Measurements from ENCODE around the gene MLLT3. TPM values are rescaled to one million over a fixed set of nuclear protein-coding genes. Genes with fewer than 3 reads are reported as not detected.

Gene MLLT3
- total RNA-seq, 1 donor, result 17.4 TPM

DNA sequence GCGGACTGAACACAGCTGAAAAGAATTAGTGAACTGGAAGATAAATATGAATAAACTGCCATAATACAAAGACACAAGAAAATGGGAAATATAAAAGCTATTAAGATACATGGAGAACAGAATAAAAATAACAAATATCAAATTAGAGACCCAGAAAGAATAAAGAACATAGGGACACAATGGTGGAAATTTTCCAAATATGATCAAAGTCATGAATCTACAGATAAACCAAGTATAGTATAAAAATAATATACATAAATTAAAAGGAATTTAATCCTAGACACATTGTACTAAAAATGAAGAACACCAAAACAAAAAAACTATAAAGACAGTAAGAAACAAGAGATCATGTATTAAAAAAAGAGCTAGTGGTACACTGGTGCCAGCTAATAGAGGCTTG lies 194.9 kb downstream of the MLLT3 start:
- no peak overlapping the region for H2AFZ ChIP-seq (ENCODE audit: low read length)
- H3K4me1 ChIP-seq (ENCODE audit: insufficient read depth, low read length), result no peaks in the 10 kb centered on the region
- H3K27me3 ChIP-seq (ENCODE audit: insufficient read depth, low read length), result no peaks in the 10 kb centered on the region
- no peak overlapping the region for H3K4me3 ChIP-seq (ENCODE audit: insufficient read depth, low read length)
- no peaks in the 10 kb centered on the region for H3K9me3 ChIP-seq (ENCODE audit: low read depth, low read length)
- H3K4me2 ChIP-seq (ENCODE audit: insufficient read depth, low read length), result no peak overlapping the region
- no peaks in the 10 kb centered on the region for H4K20me1 ChIP-seq (ENCODE audit: insufficient read depth, low read length)
- H3K79me2 ChIP-seq (ENCODE audit: insufficient read depth, low read length), result no peaks in the 10 kb centered on the region
- no peaks in the 10 kb centered on the region for H3K36me3 ChIP-seq (ENCODE audit: insufficient read depth, low read length)
- no peak for DNase-seq (ENCODE audit: insufficient read length, low spot score, missing footprints)
- no peak for TF ChIP-seq CTCF (IDR thresholded peaks at IDR 0.05; ENCODE audit: extremely low read depth, low read depth, low read length)
- no peak overlapping the region for H3K27ac ChIP-seq (ENCODE audit: low read depth, low read length)

GRCh38 chr9:20426019-20426418 lies 196.3 kb downstream of the MLLT3 start:
- Histone ChIP-seq H3K9me3 (ENCODE audit: low read depth, low read length) (no peaks in the 10 kb centered on the region), H2AFZ (ENCODE audit: low read length) (no peak overlapping the region), H3K4me3 (ENCODE audit: insufficient read depth, low read length) (no peak overlapping the region), H4K20me1 (ENCODE audit: insufficient read depth, low read length) (no peaks in the 10 kb centered on the region), H3K27ac (ENCODE audit: low read depth, low read length) (no peak overlapping the region), H3K79me2 (ENCODE audit: insufficient read depth, low read length) (no peaks in the 10 kb centered on the region), H3K4me2 (ENCODE audit: insufficient read depth, low read length) (no peak overlapping the region), H3K36me3 (ENCODE audit: insufficient read depth, low read length) (no peaks in the 10 kb centered on the region), H3K27me3 (ENCODE audit: insufficient read depth, low read length) (no peaks in the 10 kb centered on the region), H3K4me1 (ENCODE audit: insufficient read depth, low read length) (no peaks in the 10 kb centered on the region)
- DNase-seq (ENCODE audit: insufficient read length, low spot score, missing footprints), result no peak
- TF ChIP-seq CTCF (IDR thresholded peaks at IDR 0.05; ENCODE audit: extremely low read depth, low read depth, low read length), result no peak

GRCh38 chr9:20419533-20419932 lies 202.8 kb downstream of the MLLT3 start:
- H3K79me2 ChIP-seq (ENCODE audit: insufficient read depth, low read length), result no peaks in the 10 kb centered on the region
- no peaks in the 10 kb centered on the region for H4K20me1 ChIP-seq (ENCODE audit: insufficient read depth, low read length)
- no peak overlapping the region for H3K4me3 ChIP-seq (ENCODE audit: insufficient read depth, low read length)
- no peaks in the 10 kb centered on the region for H3K36me3 ChIP-seq (ENCODE audit: insufficient read depth, low read length)
- no peak for DNase-seq (ENCODE audit: insufficient read length, low spot score, missing footprints)
- no peaks in the 10 kb centered on the region for H3K9me3 ChIP-seq (ENCODE audit: low read depth, low read length)
- H3K27ac ChIP-seq (ENCODE audit: low read depth, low read length), result no peak overlapping the region
- no peaks in the 10 kb centered on the region for H3K27me3 ChIP-seq (ENCODE audit: insufficient read depth, low read length)
- TF ChIP-seq CTCF (IDR thresholded peaks at IDR 0.05; ENCODE audit: extremely low read depth, low read depth, low read length), result no peak
- no peaks in the 10 kb centered on the region for H3K4me1 ChIP-seq (ENCODE audit: insufficient read depth, low read length)
- no peak overlapping the region for H2AFZ ChIP-seq (ENCODE audit: low read length)
- H3K4me2 ChIP-seq (ENCODE audit: insufficient read depth, low read length), result no peak overlapping the region

- no peaks in the 10 kb centered on the region for H3K79me2 ChIP-seq (ENCODE audit: insufficient read depth, low read length)
- no peaks in the 10 kb centered on the region for H3K36me3 ChIP-seq (ENCODE audit: insufficient read depth, low read length)
- no peak for DNase-seq (ENCODE audit: insufficient read length, low spot score, missing footprints)
- no peaks in the 10 kb centered on the region for H3K9me3 ChIP-seq (ENCODE audit: low read depth, low read length)
- H2AFZ ChIP-seq (ENCODE audit: low read length), result no peak overlapping the region
- TF ChIP-seq CTCF (IDR thresholded peaks at IDR 0.05; ENCODE audit: extremely low read depth, low read depth, low read length), result no peak
- H3K4me1 ChIP-seq (ENCODE audit: insufficient read depth, low read length), result no peaks in the 10 kb centered on the region
- H4K20me1 ChIP-seq (ENCODE audit: insufficient read depth, low read length), result no peaks in the 10 kb centered on the region
- H3K4me3 ChIP-seq (ENCODE audit: insufficient read depth, low read length), result no peak overlapping the region
- no peak overlapping the region for H3K4me2 ChIP-seq (ENCODE audit: insufficient read depth, low read length)
- no peak overlapping the region for H3K27ac ChIP-seq (ENCODE audit: low read depth, low read length)
- H3K27me3 ChIP-seq (ENCODE audit: insufficient read depth, low read length), result no peaks in the 10 kb centered on the region
Observed at GRCh38 chr9:20418485-20418884, 203.8 kb downstream of the MLLT3 start.

Measured in osteoblast (primary cell).